ENCODE data around the gene TIMP2.

DNA sequence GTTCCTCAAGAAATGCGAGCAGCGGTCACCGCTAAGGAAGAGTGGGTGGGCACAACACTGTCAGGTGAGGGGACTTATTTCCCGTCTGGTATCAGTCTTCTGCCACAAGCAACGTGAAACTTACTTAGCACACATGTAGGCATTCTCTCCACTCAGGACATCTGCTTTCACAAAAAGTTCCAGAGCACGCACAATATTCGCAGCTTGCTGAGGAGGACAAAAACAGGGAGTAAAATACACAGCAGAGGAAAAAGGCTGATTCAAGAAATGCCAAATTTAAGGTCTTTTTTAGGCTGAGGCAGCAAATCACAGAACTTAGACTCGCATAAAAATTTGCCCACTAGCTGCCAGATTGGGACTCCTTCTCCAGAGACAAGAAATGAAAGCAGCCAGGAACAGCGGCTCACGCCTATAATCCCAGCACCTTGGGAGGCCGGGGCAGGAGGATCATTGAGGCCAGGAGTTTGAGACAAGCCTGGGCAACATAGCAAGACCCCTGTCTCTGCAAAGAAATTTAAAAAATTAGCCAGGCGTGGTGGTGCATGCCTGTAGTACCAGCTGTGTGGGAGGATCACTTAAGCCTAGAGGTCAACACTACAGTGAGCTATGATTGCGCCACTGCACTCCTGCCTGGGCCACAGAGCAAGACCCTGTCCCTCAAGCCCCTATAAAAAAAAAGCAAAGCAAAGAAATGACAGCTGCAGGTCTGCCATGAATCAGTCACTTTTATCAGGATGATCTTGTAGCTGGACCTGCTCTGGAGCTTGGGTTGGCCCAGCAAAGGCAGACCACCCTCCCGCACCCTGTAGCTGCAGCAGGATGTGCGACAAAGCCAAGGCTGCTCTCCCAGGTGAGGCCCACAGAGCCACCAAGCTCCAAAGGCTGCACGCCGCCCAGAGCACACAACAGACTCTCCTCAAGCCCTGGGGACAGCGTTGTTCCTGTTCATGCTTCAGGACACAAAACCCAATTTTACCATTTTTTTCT lies 105.1 kb downstream of the TIMP2 start:
- TF ChIP-seq EP300 (IDR thresholded peaks at IDR 0.05) (no peak), CTCF (IDR thresholded peaks at IDR 0.05) (no peak)

All from gastroesophageal sphincter (tissue), 3 donors.